Stimulated activated CD4-positive, alpha-beta T cell treated with anti-CD3 and anti-CD28 coated beads, TNF-alpha, amount 100 ng/mL, for 48 hours (primary cell): ENCODE results near the gene ZNF32.

ENCODE experiments used
- DNase-seq, 3 donors: peaks; one replicate each; pipeline ENCODE4 v3.0.0-alpha.2; 2020; ENCODE audit warnings: low read depth in 3 of 3

ZNF32 gene

GRCh38 chr10:43648398-43649184 is at the start of gene ZNF32:
TSS of gene ZNF32 (minus strand) at chr10:43648881. CDS start at chr10:43646133, 2,748 bp downstream.
- peak; percentile 62 to 73 (median 65) for DNase-seq

- DNase-seq = no peak
These were observed 49.5 kb upstream of the ZNF32 start for GRCh38 chr10:43698156-43698555.

GRCh38 chr10:43696909-43697483 is 48.3 kb upstream of the ZNF32 start:
- no peak for DNase-seq

GRCh38 chr10:43695730-43696129 is 47.0 kb upstream of the ZNF32 start:
- DNase-seq = no peak

- no peak for DNase-seq
These were observed 46.6 kb upstream of the ZNF32 start for GRCh38 chr10:43695321-43695720.

GRCh38 chr10:43694526-43694925 is 45.8 kb upstream of the ZNF32 start:
- DNase-seq = no peak

- no peak for DNase-seq
These were observed 44.9 kb upstream of the ZNF32 start for GRCh38 chr10:43693602-43694001.

GRCh38 chr10:43692051-43692825 is 43.6 kb upstream of the ZNF32 start:
- no peak for DNase-seq

GRCh38 chr10:43691485-43691884 is 42.8 kb upstream of the ZNF32 start:
- DNase-seq = no peak

GRCh38 chr10:43689955-43690771 is 41.5 kb upstream of the ZNF32 start:
- peak; percentile 71 to 76 (median 75) for DNase-seq

- DNase-seq = peak in 1 of 3 donors; percentile 18
These were observed 40.9 kb upstream of the ZNF32 start for GRCh38 chr10:43689618-43689954.

- DNase-seq = no peak
These were observed 40.4 kb upstream of the ZNF32 start for GRCh38 chr10:43689007-43689491.

- no peak for DNase-seq
These were observed 39.7 kb upstream of the ZNF32 start for GRCh38 chr10:43688348-43688892.

- no peak for DNase-seq
These were observed 38.7 kb upstream of the ZNF32 start for GRCh38 chr10:43687373-43687772.

GRCh38 chr10:43686414-43686813 is 37.7 kb upstream of the ZNF32 start:
- no peak for DNase-seq

GRCh38 chr10:43685744-43686143 is 37.1 kb upstream of the ZNF32 start:
- no peak for DNase-seq

GRCh38 chr10:43684292-43684559 is 35.5 kb upstream of the ZNF32 start:
- DNase-seq = no peak

- peak in 1 of 3 donors; percentile 8 for DNase-seq
These were observed 35.0 kb upstream of the ZNF32 start for GRCh38 chr10:43683451-43684291.

GRCh38 chr10:43682956-43683355 is 34.3 kb upstream of the ZNF32 start:
- DNase-seq = no peak

GRCh38 chr10:43681721-43682120 is 33.0 kb upstream of the ZNF32 start:
- DNase-seq = no peak

- no peak for DNase-seq
These were observed 32.5 kb upstream of the ZNF32 start for GRCh38 chr10:43681220-43681619.
